Ishikawa (cell line): ENCODE results near the gene SPATS1.

Source experiments
- CEBPB ChIP-seq: IDR thresholded peaks from 2 replicates; pipeline ENCODE4 v1.6.1; 2012
- CREB1 ChIP-seq: IDR thresholded peaks from 2 replicates; pipeline ENCODE4 v1.6.1; 2012; ENCODE audit warnings: low read depth
- EGR1 ChIP-seq: IDR thresholded peaks from 2 replicates; pipeline ENCODE4 v1.6.1; 2012
- EP300 ChIP-seq: IDR thresholded peaks from 2 replicates; pipeline ENCODE4 v1.6.1; 2012; ENCODE audit warnings: borderline replicate concordance
- FOXM1 ChIP-seq: IDR thresholded peaks from 2 replicates; pipeline ENCODE4 v1.6.1; 2012; ENCODE audit warnings: low read depth, borderline replicate concordance
- MAX ChIP-seq: IDR thresholded peaks from 2 replicates; pipeline ENCODE4 v1.6.1; 2012
- NFIC ChIP-seq: IDR thresholded peaks from 2 replicates; pipeline ENCODE4 v1.6.1; 2012
- RAD21 ChIP-seq: IDR thresholded peaks from 2 replicates; pipeline ENCODE4 v1.6.1; 2012; ENCODE audit warnings: low read depth
- REST ChIP-seq: IDR thresholded peaks from 2 replicates; pipeline ENCODE4 v1.6.1; 2012; ENCODE audit warnings: low read depth, mild to moderate bottlenecking
- TAF1 ChIP-seq: IDR thresholded peaks from 2 replicates; pipeline ENCODE4 v1.6.1; 2012; ENCODE audit warnings: low read depth, mild to moderate bottlenecking
- TCF12 ChIP-seq: IDR thresholded peaks from 2 replicates; pipeline ENCODE4 v1.6.1; 2012; ENCODE audit warnings: low read depth
- TEAD4 ChIP-seq: IDR thresholded peaks from 2 replicates; pipeline ENCODE4 v1.6.1; 2012
- USF1 ChIP-seq: IDR thresholded peaks from 2 replicates; pipeline ENCODE4 v1.6.1; 2012
- YY1 ChIP-seq: IDR thresholded peaks from 2 replicates; pipeline ENCODE4 v1.6.1; 2012; ENCODE audit warnings: low read depth
- ZBTB7A ChIP-seq: IDR thresholded peaks from 2 replicates; pipeline ENCODE4 v1.6.1; 2012; ENCODE audit warnings: low read depth

The SPATS1 gene

GRCh38 chr6:44341095-44341890 lies 1.2 kb upstream of the SPATS1 start:
- TF ChIP-seq FOXM1 (no peak), EP300 (no peak), TCF12 (no peak), CEBPB (no peak), YY1 (no peak), RAD21 (no peak), EGR1 (no peak), TEAD4 (no peak), TAF1 (no peak), MAX (no peak), NFIC (no peak), REST (no peak), CREB1 (no peak), ZBTB7A (no peak)

- TF ChIP-seq RAD21, result no peak
- no peak for TF ChIP-seq TCF12
- no peak for TF ChIP-seq EP300
- no peak for TF ChIP-seq YY1
- no peak for TF ChIP-seq FOXM1
- TF ChIP-seq TEAD4, result no peak
- no peak for TF ChIP-seq TAF1
- no peak for TF ChIP-seq NFIC
- TF ChIP-seq USF1, result no peak
- TF ChIP-seq MAX, result no peak
- TF ChIP-seq ZBTB7A, result no peak
- no peak for TF ChIP-seq CEBPB
- TF ChIP-seq EGR1, result no peak
- no peak for TF ChIP-seq CREB1
- TF ChIP-seq REST, result no peak
Observed at GRCh38 chr6:44342052-44342451, 398 bp upstream of the SPATS1 start.

- TF ChIP-seq NFIC, result no peak
Observed at GRCh38 chr6:44349904-44350649, 7.6 kb downstream of the SPATS1 start.

- TF ChIP-seq TAF1, result no peak
- TF ChIP-seq REST, result no peak
- no peak for TF ChIP-seq TEAD4
- no peak for TF ChIP-seq ZBTB7A
- no peak for TF ChIP-seq EGR1
- no peak for TF ChIP-seq RAD21
- TF ChIP-seq NFIC, result no peak
- TF ChIP-seq TCF12, result no peak
- TF ChIP-seq CREB1, result no peak
- TF ChIP-seq FOXM1, result no peak
- no peak for TF ChIP-seq YY1
- TF ChIP-seq EP300, result no peak
- TF ChIP-seq USF1, result no peak
- no peak for TF ChIP-seq MAX
- no peak for TF ChIP-seq CEBPB
Observed at GRCh38 chr6:44352259-44352658, 9.8 kb downstream of the SPATS1 start.
